KBM-7 (cell line): Measurements from ENCODE around the gene PCDHGA7.
"Not testable (repeated sequence)": the region's sequence is repeated elsewhere in the genome, so short reads cannot be mapped to it uniquely, and the experiment has no call there.

Experiments
- DNase-seq: peaks from one replicate; pipeline ENCODE4 v3.0.0-alpha.2; 2015
- in situ Hi-C: fragments of 300-500 bp; cut with MboI; formaldehyde crosslinking; loops from 2 replicates; pipeline ENCODE4 v1.14.3; 2020; ENCODE audit warnings: low sequenced_read_pairs, low pct_unique_long_range_greater_than_20kb, mixed read lengths

The PCDHGA7 gene

DNA sequence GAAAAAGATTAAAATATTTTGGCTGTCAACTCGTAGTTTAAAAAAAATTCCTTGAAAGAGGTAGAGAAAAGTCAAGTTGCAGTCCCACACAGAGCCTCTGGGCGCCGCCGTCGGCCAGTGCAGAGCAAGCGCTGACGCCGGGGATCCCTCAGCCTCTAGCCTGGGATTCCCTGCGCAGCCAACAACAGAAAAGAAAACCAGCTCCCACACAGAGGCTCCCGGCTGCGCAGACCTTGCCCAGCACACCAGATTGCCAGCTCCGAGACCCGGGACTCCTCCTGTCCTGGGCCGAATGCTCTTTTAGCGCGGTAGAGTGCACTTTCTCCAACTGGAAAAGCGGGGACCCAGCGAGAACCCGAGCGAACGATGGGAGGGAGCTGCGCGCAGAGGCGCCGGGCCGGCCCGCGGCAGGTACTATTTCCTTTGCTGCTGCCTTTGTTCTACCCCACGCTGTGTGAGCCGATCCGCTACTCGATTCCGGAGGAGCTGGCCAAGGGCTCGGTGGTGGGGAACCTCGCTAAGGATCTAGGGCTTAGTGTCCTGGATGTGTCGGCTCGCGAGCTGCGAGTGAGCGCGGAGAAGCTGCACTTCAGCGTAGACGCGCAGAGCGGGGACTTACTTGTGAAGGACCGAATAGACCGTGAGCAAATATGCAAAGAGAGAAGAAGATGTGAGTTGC is 35.1 kb downstream of the PCDHGA7 start, which contains the start of gene PCDHGB7:
Gene PCDHGB7, plus strand, starts transcription at position 184 of the 679 bp plus-strand sequence. Its CDS starts 183 bp downstream, at position 367.
- in situ Hi-C loops: not testable (repeated sequence)
- peak; percentile 13 for DNase-seq

DNA sequence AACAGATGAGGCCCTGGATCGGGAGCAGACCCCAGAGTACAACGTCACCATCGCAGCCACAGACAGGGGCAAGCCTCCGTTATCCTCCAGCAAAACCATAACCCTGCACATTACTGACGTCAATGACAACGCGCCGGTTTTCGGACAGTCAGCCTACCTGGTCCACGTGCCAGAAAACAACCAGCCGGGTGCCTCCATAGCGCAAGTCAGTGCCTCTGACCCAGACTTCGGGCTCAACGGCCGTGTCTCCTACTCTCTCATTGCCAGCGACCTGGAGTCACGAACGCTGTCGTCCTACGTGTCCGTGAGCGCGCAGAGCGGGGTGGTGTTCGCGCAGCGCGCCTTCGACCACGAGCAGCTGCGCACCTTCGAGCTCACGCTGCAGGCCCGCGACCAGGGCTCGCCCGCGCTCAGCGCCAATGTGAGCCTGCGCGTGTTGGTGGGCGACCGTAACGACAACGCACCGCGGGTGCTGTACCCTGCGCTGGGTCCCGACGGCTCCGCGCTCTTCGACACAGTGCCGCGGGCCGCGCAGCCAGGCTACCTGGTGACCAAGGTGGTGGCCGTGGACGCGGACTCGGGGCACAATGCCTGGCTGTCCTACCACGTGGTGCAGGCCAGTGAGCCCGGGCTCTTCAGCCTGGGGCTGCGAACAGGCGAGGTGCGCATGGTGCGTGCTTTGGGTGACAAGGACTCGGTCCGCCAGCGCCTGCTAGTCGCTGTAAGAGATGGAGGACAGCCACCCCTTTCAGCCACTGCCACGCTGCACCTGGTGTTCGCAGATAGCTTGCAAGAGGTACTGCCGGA is 36.7 kb downstream of the PCDHGA7 start:
- in situ Hi-C loops: no loop called here
- no peak for DNase-seq

- in situ Hi-C loops: no loop called here
- peak; percentile 33 for DNase-seq
Measured at GRCh38 chr5:141420855-141421488, 38.4 kb downstream of the PCDHGA7 start, which contains the start of gene PCDHGA11. TSS of gene PCDHGA11 (plus strand) at chr5:141421051. CDS start at chr5:141421228, 177 bp downstream.

GRCh38 chr5:141421489-141421855 is 38.9 kb downstream of the PCDHGA7 start:
- in situ Hi-C loops: no loop called here
- DNase-seq: no peak

DNA sequence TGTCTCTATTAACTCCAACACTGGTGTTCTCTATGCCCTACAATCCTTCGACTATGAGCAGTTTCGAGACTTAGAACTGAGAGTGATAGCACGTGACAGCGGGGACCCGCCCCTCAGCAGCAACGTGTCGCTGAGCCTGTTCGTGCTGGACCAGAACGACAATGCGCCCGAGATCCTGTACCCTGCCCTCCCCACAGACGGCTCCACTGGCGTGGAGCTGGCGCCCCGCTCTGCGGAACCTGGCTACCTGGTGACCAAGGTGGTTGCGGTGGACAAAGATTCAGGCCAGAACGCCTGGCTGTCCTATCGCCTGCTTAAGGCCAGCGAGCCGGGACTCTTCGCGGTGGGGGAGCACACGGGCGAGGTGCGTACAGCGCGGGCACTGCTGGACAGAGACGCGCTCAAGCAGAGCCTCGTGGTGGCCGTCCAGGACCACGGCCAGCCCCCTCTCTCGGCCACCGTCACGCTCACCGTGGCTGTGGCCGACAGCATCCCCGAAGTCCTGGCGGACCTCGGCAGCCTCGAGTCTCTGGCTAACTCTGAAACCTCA is 40.3 kb downstream of the PCDHGA7 start:
- no peak for DNase-seq
- in situ Hi-C loops: no loop called here

GRCh38 chr5:141427783-141428426 is 45.4 kb downstream of the PCDHGA7 start:
- in situ Hi-C loops: no loop called here
- no peak for DNase-seq

DNA sequence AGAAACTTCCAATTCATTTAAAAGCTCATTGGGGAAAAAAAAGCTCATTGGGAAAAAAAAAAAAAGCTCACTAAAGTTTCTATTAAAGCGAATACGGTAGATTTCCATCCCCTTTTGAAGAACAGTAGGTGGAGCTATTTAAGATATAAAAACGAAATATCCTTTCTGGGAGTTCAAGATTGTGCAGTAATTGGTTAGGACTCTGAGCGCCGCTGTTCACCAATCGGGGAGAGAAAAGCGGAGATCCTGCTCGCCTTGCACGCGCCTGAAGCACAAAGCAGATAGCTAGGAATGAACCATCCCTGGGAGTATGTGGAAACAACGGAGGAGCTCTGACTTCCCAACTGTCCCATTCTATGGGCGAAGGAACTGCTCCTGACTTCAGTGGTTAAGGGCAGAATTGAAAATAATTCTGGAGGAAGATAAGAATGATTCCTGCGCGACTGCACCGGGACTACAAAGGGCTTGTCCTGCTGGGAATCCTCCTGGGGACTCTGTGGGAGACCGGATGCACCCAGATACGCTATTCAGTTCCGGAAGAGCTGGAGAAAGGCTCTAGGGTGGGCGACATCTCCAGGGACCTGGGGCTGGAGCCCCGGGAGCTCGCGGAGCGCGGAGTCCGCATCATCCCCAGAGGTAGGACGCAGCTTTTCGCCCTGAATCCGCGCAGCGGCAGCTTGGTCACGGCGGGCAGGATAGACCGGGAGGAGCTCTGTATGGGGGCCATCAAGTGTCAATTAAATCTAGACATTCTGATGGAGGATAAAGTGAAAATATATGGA is 48.0 kb downstream of the PCDHGA7 start, which contains the start of gene PCDHGA12:
Gene PCDHGA12, plus strand, starts transcription at position 176 of the 782 bp plus-strand sequence. Its CDS starts 253 bp downstream, at position 429.
- no peak for DNase-seq
- in situ Hi-C loops: no loop called here

- DNase-seq: no peak
- in situ Hi-C loops: no loop called here
Measured at GRCh38 chr5:141431286-141431685, 48.7 kb downstream of the PCDHGA7 start.

DNA sequence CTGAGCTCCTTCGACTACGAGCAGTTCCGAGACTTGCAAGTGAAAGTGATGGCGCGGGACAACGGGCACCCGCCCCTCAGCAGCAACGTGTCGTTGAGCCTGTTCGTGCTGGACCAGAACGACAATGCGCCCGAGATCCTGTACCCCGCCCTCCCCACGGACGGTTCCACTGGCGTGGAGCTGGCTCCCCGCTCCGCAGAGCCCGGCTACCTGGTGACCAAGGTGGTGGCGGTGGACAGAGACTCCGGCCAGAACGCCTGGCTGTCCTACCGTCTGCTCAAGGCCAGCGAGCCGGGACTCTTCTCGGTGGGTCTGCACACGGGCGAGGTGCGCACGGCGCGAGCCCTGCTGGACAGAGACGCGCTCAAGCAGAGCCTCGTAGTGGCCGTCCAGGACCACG is 49.8 kb downstream of the PCDHGA7 start:
- in situ Hi-C loops, DNase-seq: not testable (repeated sequence)

- DNase-seq, in situ Hi-C loops: not testable (repeated sequence)
Measured at GRCh38 chr5:141432726-141433125, 50.2 kb downstream of the PCDHGA7 start.

- no peak for DNase-seq
- in situ Hi-C loops: no loop called here
Measured at GRCh38 chr5:141434006-141434405, 51.5 kb downstream of the PCDHGA7 start.
